ENCODE data around the gene TENM3.

TENM3 gene

DNA sequence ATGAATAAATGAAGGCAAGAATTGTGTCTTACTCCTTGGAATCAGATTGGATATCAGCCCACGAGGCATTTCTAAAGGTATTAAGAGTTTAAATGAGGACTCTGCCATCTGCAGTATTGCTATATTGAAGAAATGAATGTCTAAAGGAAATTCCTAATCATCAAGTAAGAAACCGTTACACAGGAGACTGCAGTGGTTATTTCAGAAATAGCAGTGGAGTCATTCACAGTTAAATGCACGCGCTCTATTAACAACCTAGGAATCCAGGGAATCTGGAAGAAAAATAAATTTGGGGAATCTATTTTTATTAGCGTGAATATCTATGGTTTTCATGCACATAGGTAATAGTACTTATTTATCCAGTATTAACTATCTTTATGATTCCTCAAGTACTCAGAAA, 334.2 kb downstream of the TENM3 start:
- Histone ChIP-seq H3K4me1 (ENCODE audit: control insufficient read depth, insufficient read depth, low read length) (no peaks in the 10 kb centered on the region), H3K4me3 (ENCODE audit: low read depth, low read length) (no peak overlapping the region), H3K27ac (ENCODE audit: extremely low read depth, low read depth, low read length) (no peak overlapping the region), H3K36me3 (ENCODE audit: control insufficient read depth in 2 of 2, insufficient read depth in 1 of 2, low read length in 2 of 2) (no peaks in the 10 kb centered on the region), H3K9me3 (ENCODE audit: control insufficient read depth, insufficient read depth, low read depth, low read length) (no peaks in the 10 kb centered on the region)
- CTCF ChIA-PET = no interaction called here
- TF ChIP-seq GLIS2 (tag by site-specific recombination; IDR thresholded peaks at IDR 0.05) = no peak
- no peak for TF ChIP-seq ZNF530 (tag by site-specific recombination; IDR thresholded peaks at IDR 0.05; ENCODE audit: low read depth)
- no peak for TF ChIP-seq ZNF133 (tag by site-specific recombination; IDR thresholded peaks at IDR 0.05)
- no peak for TF ChIP-seq ZNF16 (tag by site-specific recombination; IDR thresholded peaks at IDR 0.05; ENCODE audit: low read depth)
- no peak for TF ChIP-seq ZNF354C (tag by site-specific recombination; IDR thresholded peaks at IDR 0.05; ENCODE audit: borderline replicate concordance, low read depth)
- no peak for TF ChIP-seq ZNF292 (tag by site-specific recombination; IDR thresholded peaks at IDR 0.05; ENCODE audit: borderline replicate concordance, low read depth)
- no peak for TF ChIP-seq ZNF596 (tag by site-specific recombination; IDR thresholded peaks at IDR 0.05)
- no peak for TF ChIP-seq ZNF19 (tag by site-specific recombination; IDR thresholded peaks at IDR 0.05; ENCODE audit: low read depth)
- POLR2A ChIA-PET = no interaction called here

DNA sequence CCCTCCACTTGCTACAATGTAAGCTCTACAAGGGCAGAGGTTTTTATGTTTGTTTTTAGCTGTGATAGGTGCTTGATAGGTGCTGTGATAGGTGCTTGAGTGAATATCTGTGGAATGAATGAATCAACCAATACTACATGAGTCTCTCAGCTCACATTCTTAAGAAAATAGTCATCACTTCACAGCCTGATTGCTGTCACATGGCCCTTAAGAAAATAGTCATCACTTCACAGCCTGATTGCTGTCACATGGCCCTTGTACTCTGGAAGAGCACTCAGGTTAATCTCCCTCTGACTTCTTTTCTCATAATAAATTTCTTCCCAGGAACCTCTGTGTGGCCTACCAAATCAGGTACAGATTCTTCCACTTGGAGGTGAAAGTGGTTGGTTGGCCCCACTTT, 335.2 kb downstream of the TENM3 start:
- POLR2A ChIA-PET = no interaction called here
- TF ChIP-seq ZNF174 (tag by site-specific recombination; IDR thresholded peaks at IDR 0.05) (no peak), PRDM1 (tag by site-specific recombination; IDR thresholded peaks at IDR 0.05) (peak; percentile 37), ZNF10 (tag by site-specific recombination; IDR thresholded peaks at IDR 0.05) (peak; percentile 52; the same call in 1 of the 2 replicates), KLF1 (tag by site-specific recombination; IDR thresholded peaks at IDR 0.05) (no peak), SALL2 (tag by site-specific recombination; IDR thresholded peaks at IDR 0.05; ENCODE audit: borderline replicate concordance) (no peak), ZNF394 (tag by site-specific recombination; IDR thresholded peaks at IDR 0.05; ENCODE audit: borderline replicate concordance) (peak; percentile 17; the same call in 1 of the 2 replicates), ZFP69B (tag by site-specific recombination; IDR thresholded peaks at IDR 0.05) (no peak), ZEB2 (tag by site-specific recombination; IDR thresholded peaks at IDR 0.05) (peak; percentile 50; the same call in 1 of the 2 replicates), ZNF629 (tag by site-specific recombination; IDR thresholded peaks at IDR 0.05) (peak; percentile 70), SP3 (tag by site-specific recombination; IDR thresholded peaks at IDR 0.05) (no peak), ZNF292 (tag by site-specific recombination; IDR thresholded peaks at IDR 0.05; ENCODE audit: borderline replicate concordance, low read depth) (no peak), OSR2 (tag by site-specific recombination; IDR thresholded peaks at IDR 0.05) (no peak), HOXD13 (CRISPR knock-in tag; IDR thresholded peaks at IDR 0.05; ENCODE audit: borderline replicate concordance) (no peak), ZNF223 (tag by site-specific recombination; IDR thresholded peaks at IDR 0.05) (no peak), ZNF214 (tag by site-specific recombination; IDR thresholded peaks at IDR 0.05; ENCODE audit: borderline replicate concordance) (no peak), ZNF560 (tag by site-specific recombination; IDR thresholded peaks at IDR 0.05; ENCODE audit: borderline replicate concordance) (no peak), ZNF776 (tag by site-specific recombination; IDR thresholded peaks at IDR 0.05; ENCODE audit: borderline replicate concordance) (no peak), BCL11B (tag by site-specific recombination; IDR thresholded peaks at IDR 0.05; ENCODE audit: low read depth) (no peak)
- TF ChIP-seq, protein P1, sequence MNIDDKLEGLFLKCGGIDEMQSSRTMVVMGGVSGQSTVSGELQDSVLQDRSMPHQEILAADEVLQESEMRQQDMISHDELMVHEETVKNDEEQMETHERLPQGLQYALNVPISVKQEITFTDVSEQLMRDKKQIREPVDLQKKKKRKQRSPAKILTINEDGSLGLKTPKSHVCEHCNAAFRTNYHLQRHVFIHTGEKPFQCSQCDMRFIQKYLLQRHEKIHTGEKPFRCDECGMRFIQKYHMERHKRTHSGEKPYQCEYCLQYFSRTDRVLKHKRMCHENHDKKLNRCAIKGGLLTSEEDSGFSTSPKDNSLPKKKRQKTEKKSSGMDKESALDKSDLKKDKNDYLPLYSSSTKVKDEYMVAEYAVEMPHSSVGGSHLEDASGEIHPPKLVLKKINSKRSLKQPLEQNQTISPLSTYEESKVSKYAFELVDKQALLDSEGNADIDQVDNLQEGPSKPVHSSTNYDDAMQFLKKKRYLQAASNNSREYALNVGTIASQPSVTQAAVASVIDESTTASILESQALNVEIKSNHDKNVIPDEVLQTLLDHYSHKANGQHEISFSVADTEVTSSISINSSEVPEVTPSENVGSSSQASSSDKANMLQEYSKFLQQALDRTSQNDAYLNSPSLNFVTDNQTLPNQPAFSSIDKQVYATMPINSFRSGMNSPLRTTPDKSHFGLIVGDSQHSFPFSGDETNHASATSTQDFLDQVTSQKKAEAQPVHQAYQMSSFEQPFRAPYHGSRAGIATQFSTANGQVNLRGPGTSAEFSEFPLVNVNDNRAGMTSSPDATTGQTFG (tag by site-specific recombination; IDR thresholded peaks at IDR 0.05; ENCODE audit: borderline replicate concordance) = no peak
- TF ChIP-seq, protein P2, sequence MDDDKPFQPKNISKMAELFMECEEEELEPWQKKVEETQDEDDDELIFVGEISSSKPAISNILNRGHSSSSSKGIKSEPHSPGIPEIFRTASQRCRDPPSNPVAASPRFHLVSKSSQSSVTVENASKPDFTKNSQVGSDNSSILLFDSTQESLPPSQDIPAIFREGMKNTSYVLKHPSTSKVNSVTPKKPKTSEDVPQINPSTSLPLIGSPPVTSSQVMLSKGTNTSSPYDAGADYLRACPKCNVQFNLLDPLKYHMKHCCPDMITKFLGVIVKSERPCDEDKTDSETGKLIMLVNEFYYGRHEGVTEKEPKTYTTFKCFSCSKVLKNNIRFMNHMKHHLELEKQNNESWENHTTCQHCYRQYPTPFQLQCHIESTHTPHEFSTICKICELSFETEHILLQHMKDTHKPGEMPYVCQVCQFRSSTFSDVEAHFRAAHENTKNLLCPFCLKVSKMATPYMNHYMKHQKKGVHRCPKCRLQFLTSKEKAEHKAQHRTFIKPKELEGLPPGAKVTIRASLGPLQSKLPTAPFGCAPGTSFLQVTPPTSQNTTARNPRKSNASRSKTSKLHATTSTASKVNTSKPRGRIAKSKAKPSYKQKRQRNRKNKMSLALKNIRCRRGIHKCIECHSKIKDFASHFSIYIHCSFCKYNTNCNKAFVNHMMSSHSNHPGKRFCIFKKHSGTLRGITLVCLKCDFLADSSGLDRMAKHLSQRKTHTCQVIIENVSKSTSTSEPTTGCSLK (tag by site-specific recombination; IDR thresholded peaks at IDR 0.05) = no peak
- TF ChIP-seq, protein P3, sequence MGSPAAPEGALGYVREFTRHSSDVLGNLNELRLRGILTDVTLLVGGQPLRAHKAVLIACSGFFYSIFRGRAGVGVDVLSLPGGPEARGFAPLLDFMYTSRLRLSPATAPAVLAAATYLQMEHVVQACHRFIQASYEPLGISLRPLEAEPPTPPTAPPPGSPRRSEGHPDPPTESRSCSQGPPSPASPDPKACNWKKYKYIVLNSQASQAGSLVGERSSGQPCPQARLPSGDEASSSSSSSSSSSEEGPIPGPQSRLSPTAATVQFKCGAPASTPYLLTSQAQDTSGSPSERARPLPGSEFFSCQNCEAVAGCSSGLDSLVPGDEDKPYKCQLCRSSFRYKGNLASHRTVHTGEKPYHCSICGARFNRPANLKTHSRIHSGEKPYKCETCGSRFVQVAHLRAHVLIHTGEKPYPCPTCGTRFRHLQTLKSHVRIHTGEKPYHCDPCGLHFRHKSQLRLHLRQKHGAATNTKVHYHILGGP (tag by site-specific recombination; IDR thresholded peaks at IDR 0.05) = no peak

More for the DNA sequence above, 335.2 kb downstream of the TENM3 start:
- CTCF ChIA-PET = no interaction called here
- Histone ChIP-seq H3K4me1 (ENCODE audit: control insufficient read depth, insufficient read depth, low read length) (no peaks in the 10 kb centered on the region), H3K36me3 (ENCODE audit: control insufficient read depth in 2 of 2, insufficient read depth in 1 of 2, low read length in 2 of 2) (no peaks in the 10 kb centered on the region), H3K27ac (ENCODE audit: extremely low read depth, low read depth, low read length) (no peak overlapping the region), H3K9me3 (ENCODE audit: control insufficient read depth, insufficient read depth, low read depth, low read length) (no peaks in the 10 kb centered on the region), H3K4me3 (ENCODE audit: low read depth, low read length) (no peak overlapping the region)
